Measurements from ENCODE around the gene CNRIP1. TPM values are rescaled to one million over a fixed set of nuclear protein-coding genes. Genes with fewer than 3 reads are reported as not detected.
A peak's percentile ranks its signal among the peaks of the same experiment; 100 is the strongest.

Gene CNRIP1
- total RNA-seq, 1 donor = 40.0 TPM

DNA sequence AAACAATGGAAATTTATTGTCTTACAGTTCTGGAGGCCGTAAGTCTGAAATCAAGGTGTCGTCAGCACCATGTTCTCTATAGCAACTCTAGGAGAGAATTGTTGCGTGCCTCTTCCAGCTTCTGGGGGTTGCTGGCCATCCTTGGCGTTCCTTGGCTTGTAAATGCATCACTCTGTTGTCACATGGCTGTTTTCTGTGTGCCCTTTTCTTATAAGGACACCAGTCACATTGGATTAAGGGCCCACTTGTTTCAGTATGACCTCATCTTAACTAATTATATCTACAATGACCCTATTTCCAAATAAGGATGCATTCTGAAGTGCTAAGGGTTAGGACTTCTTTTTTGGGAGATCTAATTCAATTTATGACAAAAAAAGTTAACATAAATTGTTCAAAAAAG lies 44.0 kb upstream of the CNRIP1 start:
- TF ChIP-seq CTCF (IDR thresholded peaks at IDR 0.05; ENCODE audit: insufficient read depth, low read length) = no peak
- no peak for DNase-seq (ENCODE audit: low read depth)
- no peak overlapping the region for H3K4me3 ChIP-seq (ENCODE audit: low read depth, low read length)

- TF ChIP-seq CTCF (IDR thresholded peaks at IDR 0.05; ENCODE audit: insufficient read depth, low read length) = no peak
- DNase-seq (ENCODE audit: low read depth) = no peak
- H3K4me3 ChIP-seq (ENCODE audit: low read depth, low read length) = no peak overlapping the region
Observed at GRCh38 chr2:68362749-68363148, 43.0 kb upstream of the CNRIP1 start.

GRCh38 chr2:68362069-68362468 lies 42.3 kb upstream of the CNRIP1 start:
- TF ChIP-seq CTCF (IDR thresholded peaks at IDR 0.05; ENCODE audit: insufficient read depth, low read length) = peak; percentile 73
- no peak overlapping the region for H3K4me3 ChIP-seq (ENCODE audit: low read depth, low read length)
- DNase-seq (ENCODE audit: low read depth) = peak; percentile 68

DNA sequence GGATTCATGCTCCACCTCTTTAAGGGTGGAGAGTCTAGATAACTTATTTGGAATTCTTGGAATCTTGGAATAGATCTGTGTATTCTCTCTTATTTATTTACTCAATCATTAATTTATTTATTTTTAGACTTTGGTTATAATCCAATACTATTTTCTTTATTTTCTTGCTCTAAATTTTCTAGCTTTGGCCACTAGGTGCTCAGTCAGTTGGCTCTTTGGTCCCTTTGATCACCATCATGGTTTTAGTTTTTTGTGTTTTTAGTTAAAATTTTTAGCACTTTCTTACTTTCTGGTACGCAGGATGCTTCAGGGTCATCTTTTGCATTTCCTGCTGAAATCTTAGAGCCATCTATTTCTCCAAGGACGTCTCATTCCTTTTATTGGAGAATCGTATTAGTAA lies 40.1 kb upstream of the CNRIP1 start:
- peak; percentile 26 for TF ChIP-seq CTCF (IDR thresholded peaks at IDR 0.05; ENCODE audit: insufficient read depth, low read length)
- H3K4me3 ChIP-seq (ENCODE audit: low read depth, low read length) = no peak overlapping the region
- DNase-seq (ENCODE audit: low read depth) = no peak

GRCh38 chr2:68357605-68358337 lies 38.0 kb upstream of the CNRIP1 start:
- TF ChIP-seq CTCF (IDR thresholded peaks at IDR 0.05; ENCODE audit: insufficient read depth, low read length) = peak; percentile 59

GRCh38 chr2:68356599-68357239 lies 37.0 kb upstream of the CNRIP1 start:
- TF ChIP-seq CTCF (IDR thresholded peaks at IDR 0.05; ENCODE audit: insufficient read depth, low read length) = no peak
- H3K4me3 ChIP-seq (ENCODE audit: low read depth, low read length) = no peak overlapping the region
- DNase-seq (ENCODE audit: low read depth) = no peak

More at GRCh38 chr2:68357605-68358337, 38.0 kb upstream of the CNRIP1 start:
- peak; percentile 50 for DNase-seq (ENCODE audit: low read depth)
- H3K4me3 ChIP-seq (ENCODE audit: low read depth, low read length) = no peak overlapping the region

Measured in fibroblast of the aortic adventitia (primary cell).